Prostate gland (tissue), 2 donors: Measurements from ENCODE around the gene F5. TPM values are rescaled to one million over a fixed set of nuclear protein-coding genes. Genes with fewer than 3 reads are reported as not detected.

Experiments used
- DNase-seq: peaks from one replicate; pipeline ENCODE4 v3.0.0-alpha.2; 2019; ENCODE audit warnings: low spot score
- H3K27ac ChIP-seq, 2 donors: fragments of 200-600 bp; sonication (generic); 2 replicates each; pipeline ENCODE4 v1.5.1; 2017 to 2019
- H3K27me3 ChIP-seq: fragments of 200-600 bp; sonication (generic); replicated peaks from 2 replicates; pipeline ENCODE4 v1.5.1; 2019; ENCODE audit not compliant: insufficient read depth
- H3K36me3 ChIP-seq, 2 donors: fragments of 200-600 bp; sonication (generic); 1 replicate in 1 of 2; 2 replicates in 1 of 2; pipeline versions ENCODE4 v1.5.1 to v1.8.1; 2017 to 2019
- H3K4me1 ChIP-seq: fragments of 200-600 bp; sonication (generic); replicated peaks from 2 replicates; pipeline ENCODE4 v1.5.1; 2019
- H3K4me3 ChIP-seq, 2 donors: fragments of 200-600 bp; sonication (generic); 2 replicates each; pipeline ENCODE4 v1.5.1; 2017 to 2019
- H3K9me3 ChIP-seq: fragments of 200-600 bp; sonication (generic); 2 replicates; pipeline ENCODE4 v1.5.1; 2017
- POLR2A ChIP-seq: fragments of 450-650 bp; IDR thresholded peaks from one replicate; pipeline ENCODE4 v1.6.1; 2016; ENCODE audit warnings: antibody characterized with exemption, mild to moderate bottlenecking
- POLR2AphosphoS5 ChIP-seq: sonication (generic); formaldehyde crosslinking; IDR thresholded peaks from one replicate; pipeline ENCODE4 v1.6.1; 2017; ENCODE audit warnings: antibody characterized with exemption
- WGBS: methylation state at CpG from one replicate; pipeline ENCODE4 v1.1.5; 2018; 5-methylcytosine and 5-hydroxymethylcytosine counted together
- intact Hi-C: fragments of 100-400 bp; cut with DNase I; formaldehyde crosslinking; loops from one replicate; pipeline ENCODE4 v1.14.2; 2022
- total RNA-seq, 2 donors: library from RNA; depleted of rRNA; stranded (reverse); fragments of >200 nt; gene quantifications; one replicate each; pipeline ENCODE4 v1.1.0, GENCODE V29; 2016
- TF ChIP-seq, protein P1 (sequence below), 4 experiments: fragments of 200-600 bp in 2 of 4; fragments of 450-650 bp in 2 of 4; sonication (generic) in 2 of 4; IDR thresholded peaks; 1 replicate in 3 of 4; 2 replicates in 1 of 4; pipeline ENCODE4 v1.5.1; 2016 to 2019; ENCODE audit warnings: antibody characterized with exemption in 4 of 4, mild to moderate bottlenecking in 2 of 4, moderate library complexity in 2 of 4

F5 gene
- total RNA-seq, 2 donors from 2014 or later: 1.1 to 8.4 TPM

DNA sequence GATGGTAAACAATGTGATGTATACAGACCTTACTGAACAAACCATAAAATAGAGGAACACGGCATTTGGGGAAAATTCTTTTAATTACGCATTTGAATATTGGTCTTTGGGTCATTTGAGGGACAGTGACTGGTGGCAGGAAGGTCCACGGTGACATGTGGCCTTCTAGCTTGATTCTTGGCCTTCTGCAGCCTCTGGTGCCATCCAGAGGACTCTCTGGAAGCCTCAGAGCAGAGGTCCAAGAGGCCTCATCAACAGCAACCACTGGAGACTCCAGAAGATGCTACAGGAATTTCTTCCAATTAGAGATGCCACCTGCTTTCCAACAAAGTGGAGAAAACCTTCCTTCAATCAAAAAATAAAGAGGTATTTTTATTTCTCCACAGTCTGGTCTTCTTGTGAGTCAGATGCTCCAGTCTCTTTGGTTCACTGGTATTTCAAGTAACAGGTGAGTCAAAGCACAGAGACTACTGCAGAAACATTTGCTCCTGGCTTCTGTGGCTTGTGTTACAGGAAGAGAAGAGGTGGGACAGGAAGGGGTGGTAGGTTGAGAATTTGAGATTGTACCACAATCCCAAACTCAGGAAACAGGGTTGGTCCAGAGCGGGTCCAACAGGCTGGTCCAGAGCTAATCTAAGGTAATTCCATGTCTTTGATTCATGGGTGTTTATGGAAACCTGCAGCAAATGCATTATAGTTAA, 2.7 kb upstream of the F5 start:
- Histone ChIP-seq H3K27me3 (peaks cover 4% of the 10 kb centered on the region), H3K4me1 (no peaks in the 10 kb centered on the region), H3K9me3 (no peaks in the 10 kb centered on the region), H3K27ac (no peak overlapping the region), H3K36me3 (no peaks in the 10 kb centered on the region), H3K4me3 (no peak overlapping the region)
- TF ChIP-seq, protein P1, sequence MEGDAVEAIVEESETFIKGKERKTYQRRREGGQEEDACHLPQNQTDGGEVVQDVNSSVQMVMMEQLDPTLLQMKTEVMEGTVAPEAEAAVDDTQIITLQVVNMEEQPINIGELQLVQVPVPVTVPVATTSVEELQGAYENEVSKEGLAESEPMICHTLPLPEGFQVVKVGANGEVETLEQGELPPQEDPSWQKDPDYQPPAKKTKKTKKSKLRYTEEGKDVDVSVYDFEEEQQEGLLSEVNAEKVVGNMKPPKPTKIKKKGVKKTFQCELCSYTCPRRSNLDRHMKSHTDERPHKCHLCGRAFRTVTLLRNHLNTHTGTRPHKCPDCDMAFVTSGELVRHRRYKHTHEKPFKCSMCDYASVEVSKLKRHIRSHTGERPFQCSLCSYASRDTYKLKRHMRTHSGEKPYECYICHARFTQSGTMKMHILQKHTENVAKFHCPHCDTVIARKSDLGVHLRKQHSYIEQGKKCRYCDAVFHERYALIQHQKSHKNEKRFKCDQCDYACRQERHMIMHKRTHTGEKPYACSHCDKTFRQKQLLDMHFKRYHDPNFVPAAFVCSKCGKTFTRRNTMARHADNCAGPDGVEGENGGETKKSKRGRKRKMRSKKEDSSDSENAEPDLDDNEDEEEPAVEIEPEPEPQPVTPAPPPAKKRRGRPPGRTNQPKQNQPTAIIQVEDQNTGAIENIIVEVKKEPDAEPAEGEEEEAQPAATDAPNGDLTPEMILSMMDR (IDR thresholded peaks at IDR 0.05): no peak
- TF ChIP-seq POLR2AphosphoS5 (no peak), POLR2A (no peak)
- intact Hi-C loops: no loop called here
- 81% methylated on average over 4 of the region's 4 CpGs for WGBS
- DNase-seq: no peak

DNA sequence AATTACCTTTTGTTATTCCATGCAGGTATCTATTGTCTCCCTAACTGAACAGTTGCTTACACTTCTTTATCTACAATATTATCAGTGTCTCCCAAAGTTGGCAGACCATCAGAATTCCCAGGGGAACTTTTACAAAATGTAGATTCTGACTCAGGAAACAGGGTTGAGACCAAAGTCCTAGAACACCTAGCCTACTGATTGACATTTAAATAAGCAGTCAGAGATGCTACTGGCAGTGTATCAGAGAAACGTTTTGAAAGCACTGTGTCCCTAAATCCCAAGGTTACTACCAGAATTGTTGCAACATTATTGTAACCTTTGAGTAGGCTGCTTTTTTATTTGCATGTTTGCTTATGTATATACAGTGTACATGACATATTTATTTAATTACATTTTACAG, 1.8 kb upstream of the F5 start:
- no peak for DNase-seq
- Histone ChIP-seq H3K27me3 (peaks cover 4% of the 10 kb centered on the region), H3K9me3 (no peaks in the 10 kb centered on the region), H3K4me1 (no peaks in the 10 kb centered on the region), H3K36me3 (no peaks in the 10 kb centered on the region), H3K27ac (no peak overlapping the region), H3K4me3 (no peak overlapping the region)
- TF ChIP-seq POLR2AphosphoS5 (no peak), POLR2A (no peak)
- TF ChIP-seq, protein P1 (IDR thresholded peaks at IDR 0.05): no peak
- 18% methylated on average over 1 of the region's 1 CpG for WGBS
- intact Hi-C loops: no loop called here

DNA sequence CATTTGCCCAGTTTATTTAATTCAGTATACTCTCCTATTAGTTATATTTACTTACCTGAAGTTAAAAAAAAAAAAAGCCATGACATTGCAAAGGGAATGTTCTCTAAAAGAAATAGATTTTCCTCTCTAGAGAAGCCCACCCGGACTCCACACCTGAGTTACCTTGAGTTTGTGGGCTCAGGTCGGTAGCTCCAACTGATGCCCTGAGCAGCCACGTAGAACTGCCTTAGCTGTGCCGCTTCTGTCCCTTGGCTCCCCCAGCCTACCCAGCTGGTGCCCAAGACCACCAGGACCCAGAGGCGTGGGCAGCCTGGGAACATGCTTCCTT, 250 bp downstream of the F5 start:
- intact Hi-C loops: no loop called here
- TF ChIP-seq, protein P1 (IDR thresholded peaks at IDR 0.05): no peak
- TF ChIP-seq POLR2AphosphoS5 (no peak), POLR2A (no peak)
- no peaks in the 10 kb centered on the region for H3K36me3 ChIP-seq
- H3K4me1 ChIP-seq: no peaks in the 10 kb centered on the region
- H3K27me3 ChIP-seq: no peaks in the 10 kb centered on the region
- no peak overlapping the region for H3K4me3 ChIP-seq
- 23% methylated on average over 5 of the region's 5 CpGs for WGBS
- no peaks in the 10 kb centered on the region for H3K9me3 ChIP-seq
- H3K27ac ChIP-seq: no peak overlapping the region
- DNase-seq: no peak

DNA sequence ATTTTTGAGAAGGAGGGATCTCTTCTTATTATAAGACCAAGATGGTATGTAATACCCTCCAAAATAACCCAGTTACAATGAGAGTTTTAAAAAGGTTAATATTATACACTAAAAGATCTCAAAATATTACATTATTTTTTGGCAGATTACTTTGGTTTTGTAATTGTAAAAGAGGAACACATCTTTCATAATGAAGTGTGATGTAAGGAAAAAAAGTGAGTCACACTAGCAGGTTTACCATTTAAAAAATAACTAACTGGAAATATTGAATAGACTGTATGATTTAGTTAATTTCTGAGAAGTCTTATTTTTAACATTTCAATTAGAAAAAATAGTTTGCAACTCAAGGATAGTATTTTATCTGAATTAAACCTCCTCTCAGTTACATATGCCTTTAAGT, 1.1 kb downstream of the F5 start:
- H3K9me3 ChIP-seq: no peaks in the 10 kb centered on the region
- no peak for TF ChIP-seq POLR2A
- TF ChIP-seq, protein P1 (IDR thresholded peaks at IDR 0.05): no peak
- no peak for TF ChIP-seq POLR2AphosphoS5
- intact Hi-C loops: no loop called here
- H3K27me3 ChIP-seq: no peaks in the 10 kb centered on the region
- H3K4me3 ChIP-seq: no peak overlapping the region
- H3K36me3 ChIP-seq: no peaks in the 10 kb centered on the region
- no peaks in the 10 kb centered on the region for H3K4me1 ChIP-seq
- DNase-seq: no peak
- H3K27ac ChIP-seq: no peak overlapping the region

DNA sequence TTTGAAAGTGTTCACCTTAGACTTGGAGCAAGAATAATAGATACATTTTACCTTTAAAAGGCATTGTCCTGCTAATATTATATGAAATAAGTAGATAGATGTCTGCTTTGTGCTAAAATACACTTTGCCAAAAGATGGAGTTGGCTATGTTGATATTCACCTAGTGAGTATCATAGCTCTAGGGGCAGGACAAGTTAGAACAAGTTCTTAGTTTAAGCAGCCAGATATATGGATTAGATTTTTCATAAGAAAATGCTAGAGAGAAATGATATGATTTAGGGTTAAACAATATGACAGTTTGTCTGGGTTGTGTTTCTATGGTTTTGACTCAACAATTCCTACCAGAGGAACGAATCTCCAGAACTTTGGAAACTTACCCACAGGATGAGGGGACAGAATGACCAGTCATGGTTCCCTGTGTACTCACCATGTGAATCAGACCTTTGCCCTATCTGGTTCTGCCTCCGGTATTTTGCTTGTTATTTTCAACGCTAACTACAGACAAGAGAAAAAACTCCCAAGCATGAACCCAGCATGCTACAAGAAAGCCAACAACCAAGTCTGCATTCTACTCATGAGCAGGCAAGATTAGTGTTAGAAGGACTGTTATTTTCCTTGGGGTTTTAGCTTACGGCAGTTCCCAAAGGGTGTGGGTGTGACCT, 1.7 kb downstream of the F5 start:
- no peak overlapping the region for H3K27ac ChIP-seq
- H3K36me3 ChIP-seq: no peaks in the 10 kb centered on the region
- H3K9me3 ChIP-seq: no peaks in the 10 kb centered on the region
- no peak overlapping the region for H3K4me3 ChIP-seq
- intact Hi-C loops: no loop called here
- H3K27me3 ChIP-seq: no peaks in the 10 kb centered on the region
- 51% methylated on average over 4 of the region's 4 CpGs for WGBS
- H3K4me1 ChIP-seq: no peaks in the 10 kb centered on the region
- DNase-seq: no peak
- no peak for TF ChIP-seq POLR2A
- no peak for TF ChIP-seq POLR2AphosphoS5
- TF ChIP-seq, protein P1 (IDR thresholded peaks at IDR 0.05): no peak
